B cell (primary cell): ENCODE data around the gene UNC5C. TPM values are rescaled to one million over a fixed set of nuclear protein-coding genes. Genes with fewer than 3 reads are reported as not detected.

Experiments used
- ATAC-seq: fragments of 200-7000 bp; cut with Tn5 transposase; one replicate; pipeline ENCODE4 v1.10.0; 2021; ENCODE audit warnings: low read depth, mild to moderate bottlenecking, moderate number of reproducible peaks, moderate library complexity
- CTCF ChIA-PET: fragments of 350-600 bp; sonication (Branson Sonifier 250); formaldehyde crosslinking; loops from one replicate; lab custom pipeline; 2021; ENCODE audit warnings: antibody characterized with exemption, inconsistent platforms; lab: Charles Lee
- POLR2A ChIA-PET: fragments of 350-600 bp; sonication (Branson Sonifier 250); formaldehyde crosslinking; loops from one replicate; lab custom pipeline; 2021; ENCODE audit warnings: antibody characterized with exemption; lab: Charles Lee
- DNase-seq: peaks from one replicate; pipeline ENCODE4 v3.0.0; 2013
- H2AFZ ChIP-seq: 2 replicates; pipeline ENCODE4 v1.6.1; 2012; ENCODE audit warnings: mild to moderate bottlenecking, low read depth, low read length; ENCODE audit not compliant: insufficient read depth, poor library complexity, severe bottlenecking
- H3K27ac ChIP-seq, 2 donors: 1 replicate in 1 of 2; 2 replicates in 1 of 2; pipeline ENCODE4 v1.5.1; 2012 to 2013; ENCODE audit warnings: low read length in 2 of 2, mild to moderate bottlenecking in 2 of 2, moderate library complexity in 1 of 2
- H3K27me3 ChIP-seq, 4 experiments: fragments of 200-600 bp in 1 of 4; sonication (generic) in 1 of 4; replicated peaks in 1 of 4; 1 replicate in 2 of 4; 2 replicates in 2 of 4; pipeline versions ENCODE4 v1.6.1 to v1.7.0; 2013 to 2016; ENCODE audit warnings: low read length in 3 of 4, mild to moderate bottlenecking in 2 of 4, mixed read lengths in 1 of 4, moderate library complexity in 1 of 4; ENCODE audit not compliant: insufficient read depth in 4 of 4, control insufficient read depth in 3 of 4; ENCODE audit errors: control extremely low read depth in 1 of 4
- H3K36me3 ChIP-seq, 2 experiments: replicated peaks in 1 of 2; 1 replicate in 1 of 2; 2 replicates in 1 of 2; pipeline versions ENCODE4 v1.6.1 to v1.7.1; 2013; ENCODE audit warnings: low read length in 1 of 2; ENCODE audit not compliant: insufficient read depth in 2 of 2, control insufficient read depth in 1 of 2; ENCODE audit errors: control extremely low read depth in 1 of 2, extremely low read depth in 1 of 2
- H3K4me1 ChIP-seq, 2 donors: fragments of 200-600 bp in 1 of 2; sonication (generic) in 1 of 2; 1 replicate in 1 of 2; 2 replicates in 1 of 2; pipeline versions ENCODE4 v1.5.1 to v1.6.1; 2013 to 2017; ENCODE audit warnings: low read length in 2 of 2; ENCODE audit not compliant: control insufficient read depth in 2 of 2, insufficient read depth in 2 of 2
- H3K4me2 ChIP-seq: replicated peaks from 2 replicates; pipeline ENCODE3; 2012; ENCODE audit warnings: mild to moderate bottlenecking, low read depth, low read length; ENCODE audit not compliant: poor library complexity, severe bottlenecking
- H3K4me3 ChIP-seq, 5 experiments: fragments of 200-600 bp in 1 of 5; sonication (generic) in 1 of 5; 1 replicate in 3 of 5; 2 replicates in 2 of 5; pipeline versions ENCODE4 v1.5.1 to v1.7.0; 2011 to 2016; ENCODE audit warnings: low read length in 4 of 5, mild to moderate bottlenecking in 4 of 5, low read depth in 2 of 5, control low read depth in 1 of 5, moderate library complexity in 1 of 5; ENCODE audit not compliant: insufficient read depth in 1 of 5; ENCODE audit errors: control extremely low read depth in 1 of 5, extremely low read depth in 1 of 5
- H3K79me2 ChIP-seq: fragments of 200-600 bp; sonication (generic); one replicate; pipeline ENCODE4 v1.6.0; 2016; ENCODE audit warnings: low read length; ENCODE audit not compliant: control insufficient read depth, insufficient read depth
- H3K9ac ChIP-seq: fragments of 200-600 bp; sonication (generic); 2 replicates; pipeline ENCODE4 v1.6.1; 2017; ENCODE audit warnings: mild to moderate bottlenecking, low read length, moderate library complexity
- H3K9me3 ChIP-seq, 3 donors: one replicate each; pipeline versions ENCODE4 v1.6.1 to v1.7.1; 2013; ENCODE audit warnings: low read length in 2 of 3; ENCODE audit not compliant: control insufficient read depth in 2 of 3, insufficient read depth in 1 of 3; ENCODE audit errors: control extremely low read depth in 1 of 3
- H4K20me1 ChIP-seq: 2 replicates; pipeline ENCODE4 v1.6.0; 2012; ENCODE audit warnings: mild to moderate bottlenecking, low read length; ENCODE audit not compliant: insufficient read depth, control insufficient read depth, poor library complexity, severe bottlenecking
- H3K27ac Mint-ChIP-seq: one replicate; pipeline ENCODE4 v1.8.0; 2021; ENCODE audit warnings: mixed read lengths
- H3K27me3 Mint-ChIP-seq: one replicate; pipeline ENCODE4 v1.8.0; 2021; ENCODE audit warnings: mixed read lengths
- H3K4me1 Mint-ChIP-seq: one replicate; pipeline ENCODE4 v1.8.0; 2021; ENCODE audit warnings: mixed read lengths
- H3K4me3 Mint-ChIP-seq: one replicate; pipeline ENCODE4 v1.8.0; 2021; ENCODE audit warnings: mixed read lengths
- H3K9me3 Mint-ChIP-seq: one replicate; pipeline ENCODE4 v1.8.0; 2022; ENCODE audit warnings: mixed read lengths; ENCODE audit not compliant: insufficient read depth
- EZH2 ChIP-seq: IDR thresholded peaks from 2 replicates; pipeline ENCODE4 v1.6.1; 2012; ENCODE audit warnings: borderline replicate concordance, low read depth, mild to moderate bottlenecking, moderate library complexity, low read length; ENCODE audit not compliant: insufficient read depth, poor library complexity, severe bottlenecking
- WGBS: methylation state at CpG from one replicate; pipeline ENCODE4 v1.1.5; 2013; ENCODE audit warnings: missing lambda C conversion rate; ENCODE audit not compliant: insufficient coverage; 5-methylcytosine and 5-hydroxymethylcytosine counted together
- intact Hi-C: fragments of 100-400 bp; cut with micrococcal nuclease; formaldehyde crosslinking; loops from one replicate; pipeline ENCODE4 v1.10.0; 2022
- polyA plus RNA-seq: library from polyadenylated mRNA; depleted of rRNA; stranded (reverse); fragments of >200 nt; gene quantifications from 2 replicates; pipeline ENCODE4 v1.2.3, GENCODE V29; 2012
- total RNA-seq, 2 donors: library from RNA; stranded (reverse); fragments of 120-200 nt in 1 of 2; gene quantifications; 1 replicate in 1 of 2; 2 replicates in 1 of 2; pipeline versions ENCODE4 v1.2.3 to v1.2.4, GENCODE V29; 2013 to 2022
- TF ChIP-seq, protein P1 (sequence below): fragments of 200-600 bp; IDR thresholded peaks from one replicate; pipeline ENCODE4 v1.8.0; 2022; ENCODE audit warnings: antibody characterized with exemption, mild to moderate bottlenecking

Gene UNC5C
- total and polyA plus RNA-seq, 2 donors (not counting 1 experiment from before 2014, with no cell fraction given) = not detected

DNA sequence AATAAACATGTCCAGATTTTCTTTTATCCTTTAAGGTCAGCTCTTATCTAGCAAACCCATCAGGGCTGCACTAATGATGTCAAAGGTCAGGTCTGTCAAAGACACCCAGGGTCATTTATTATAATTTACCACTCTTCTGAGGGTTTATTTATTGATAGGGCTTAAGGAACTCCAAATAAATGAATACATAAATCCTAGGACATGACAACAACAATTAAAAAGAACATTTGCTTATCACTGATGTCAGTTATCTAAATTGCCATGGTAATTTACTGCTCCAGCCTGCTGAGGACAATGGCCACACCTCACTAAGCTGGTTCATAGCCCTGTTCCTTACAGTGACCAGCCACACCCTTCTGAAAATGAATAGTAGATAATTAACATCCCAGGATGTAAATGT is 317.1 kb downstream of the UNC5C start:
- Histone ChIP-seq H3K4me2 (no peak overlapping the region), H3K9me3 (no peaks in the 10 kb centered on the region), H2AFZ (no peak overlapping the region), H3K27me3 (no peaks in the 10 kb centered on the region), H3K27ac (no peak overlapping the region), H3K4me1 (no peaks in the 10 kb centered on the region), H4K20me1 (no peaks in the 10 kb centered on the region), H3K9ac (no peak overlapping the region), H3K4me3 (no peak overlapping the region), H3K36me3 (no peaks in the 10 kb centered on the region), H3K79me2 (no peaks in the 10 kb centered on the region)
- ChIA-PET POLR2A (no interaction called here), CTCF (no interaction called here)
- intact Hi-C loops = no loop called here
- DNase-seq (no peak), ATAC-seq (no peak)
- H3K4me3 Mint-ChIP-seq = no peak overlapping the region
- no peaks in the 10 kb centered on the region for H3K4me1 Mint-ChIP-seq
- no peak for TF ChIP-seq EZH2
- TF ChIP-seq, protein P1, sequence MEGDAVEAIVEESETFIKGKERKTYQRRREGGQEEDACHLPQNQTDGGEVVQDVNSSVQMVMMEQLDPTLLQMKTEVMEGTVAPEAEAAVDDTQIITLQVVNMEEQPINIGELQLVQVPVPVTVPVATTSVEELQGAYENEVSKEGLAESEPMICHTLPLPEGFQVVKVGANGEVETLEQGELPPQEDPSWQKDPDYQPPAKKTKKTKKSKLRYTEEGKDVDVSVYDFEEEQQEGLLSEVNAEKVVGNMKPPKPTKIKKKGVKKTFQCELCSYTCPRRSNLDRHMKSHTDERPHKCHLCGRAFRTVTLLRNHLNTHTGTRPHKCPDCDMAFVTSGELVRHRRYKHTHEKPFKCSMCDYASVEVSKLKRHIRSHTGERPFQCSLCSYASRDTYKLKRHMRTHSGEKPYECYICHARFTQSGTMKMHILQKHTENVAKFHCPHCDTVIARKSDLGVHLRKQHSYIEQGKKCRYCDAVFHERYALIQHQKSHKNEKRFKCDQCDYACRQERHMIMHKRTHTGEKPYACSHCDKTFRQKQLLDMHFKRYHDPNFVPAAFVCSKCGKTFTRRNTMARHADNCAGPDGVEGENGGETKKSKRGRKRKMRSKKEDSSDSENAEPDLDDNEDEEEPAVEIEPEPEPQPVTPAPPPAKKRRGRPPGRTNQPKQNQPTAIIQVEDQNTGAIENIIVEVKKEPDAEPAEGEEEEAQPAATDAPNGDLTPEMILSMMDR = no peak
- H3K9me3 Mint-ChIP-seq = no peaks in the 10 kb centered on the region
- H3K27me3 Mint-ChIP-seq = no peaks in the 10 kb centered on the region
- no peak overlapping the region for H3K27ac Mint-ChIP-seq

DNA sequence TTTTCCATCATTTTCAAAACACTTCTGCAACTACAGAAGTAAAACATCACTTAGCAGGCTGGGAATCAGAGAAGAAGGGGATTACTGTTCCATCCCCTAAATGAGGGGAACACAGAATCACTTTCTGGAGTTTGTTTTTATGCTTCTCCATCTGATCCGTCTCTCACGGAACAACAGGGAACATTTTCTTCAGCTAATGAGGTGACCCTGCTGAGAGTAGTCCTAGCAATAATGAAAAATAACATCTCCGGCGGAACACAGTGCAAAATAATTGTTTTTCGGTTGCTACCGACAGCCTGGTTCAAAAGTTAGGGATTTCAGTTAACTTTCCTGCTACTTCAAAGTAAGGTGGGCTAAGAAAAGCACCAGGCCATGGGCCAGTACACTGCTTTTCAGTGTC is 322.9 kb downstream of the UNC5C start:
- 99% methylated on average over 6 of the region's 6 CpGs for WGBS
- no peaks in the 10 kb centered on the region for H3K9me3 ChIP-seq
- TF ChIP-seq, protein P1 = no peak
- TF ChIP-seq EZH2 = no peak

More for the DNA sequence above, 322.9 kb downstream of the UNC5C start:
- H3K4me3 Mint-ChIP-seq = no peak overlapping the region
- no peak overlapping the region for H2AFZ ChIP-seq
- DNase-seq = no peak
- intact Hi-C loops = no loop called here
- no peak overlapping the region for H3K27ac ChIP-seq
- H3K4me3 ChIP-seq = no peak overlapping the region
- H3K4me1 ChIP-seq = no peaks in the 10 kb centered on the region
- H4K20me1 ChIP-seq = no peaks in the 10 kb centered on the region
- no peak for ATAC-seq
- H3K4me2 ChIP-seq = no peak overlapping the region
- H3K79me2 ChIP-seq = no peaks in the 10 kb centered on the region
- H3K9ac ChIP-seq = no peak overlapping the region
- H3K27me3 ChIP-seq = no peaks in the 10 kb centered on the region
- H3K36me3 ChIP-seq = no peaks in the 10 kb centered on the region
- H3K4me1 Mint-ChIP-seq = no peaks in the 10 kb centered on the region
- H3K27ac Mint-ChIP-seq = no peak overlapping the region
- CTCF ChIA-PET = no interaction called here
- no peaks in the 10 kb centered on the region for H3K27me3 Mint-ChIP-seq
- H3K9me3 Mint-ChIP-seq = no peaks in the 10 kb centered on the region
- POLR2A ChIA-PET = no interaction called here
